ENCODE data around the gene PRCD. TPM values are rescaled to one million over a fixed set of nuclear protein-coding genes. Genes with fewer than 3 reads are reported as not detected.
A peak's percentile ranks its signal among the peaks of the same experiment; 100 is the strongest.

The PRCD gene
- total and polyA plus RNA-seq, 2 experiments from 2014 or later = 0.43 to 3.4 TPM

DNA sequence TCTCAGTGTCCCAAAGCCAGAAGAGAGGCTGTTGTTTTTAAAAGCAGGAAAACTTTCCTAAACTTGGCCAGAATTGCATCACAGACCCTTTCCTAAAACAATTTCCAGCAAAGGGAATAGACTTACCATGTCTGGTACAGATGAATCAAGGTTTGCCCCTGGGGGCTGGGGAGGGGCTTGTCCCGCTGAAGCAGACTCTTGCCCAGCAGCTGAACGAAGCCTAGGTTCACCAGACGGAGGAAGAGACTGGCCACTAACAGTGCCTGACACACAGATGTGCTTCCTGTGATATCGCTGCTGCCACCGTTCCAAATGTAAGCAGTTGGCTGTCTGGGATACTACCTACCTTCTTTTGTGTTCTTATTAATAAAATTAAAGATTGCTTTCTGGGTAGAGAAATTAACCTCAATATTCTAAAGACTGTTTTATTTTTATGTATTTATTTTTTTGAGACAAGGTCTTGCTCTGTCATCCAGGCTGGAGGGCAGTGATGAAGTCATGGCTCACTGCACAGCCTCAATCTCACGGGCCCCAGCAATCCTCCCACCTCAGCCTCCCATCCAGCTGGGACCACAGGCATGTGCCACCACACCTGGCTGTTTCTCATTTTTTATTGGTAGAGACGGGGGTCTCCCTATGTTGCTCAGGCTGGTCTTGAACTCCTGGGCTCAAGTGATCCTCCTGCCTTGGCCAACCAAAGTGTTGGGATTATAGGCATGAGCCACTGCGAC is 13.5 kb downstream of the PRCD start:
- no peak overlapping the region for H3K4me3 ChIP-seq
- no peak overlapping the region for H2AFZ ChIP-seq
- H3K9ac ChIP-seq = no peak overlapping the region
- H4K20me1 ChIP-seq (ENCODE audit: insufficient read depth) = no peaks in the 10 kb centered on the region
- no peak for TF ChIP-seq EZH2 (IDR thresholded peaks at IDR 0.05; ENCODE audit: insufficient read depth, poor library complexity, severe bottlenecking)
- no peak for TF ChIP-seq EZH2phosphoT487 (IDR thresholded peaks at IDR 0.05; ENCODE audit: insufficient read depth, low read depth)
- no peaks in the 10 kb centered on the region for H3K9me3 ChIP-seq (ENCODE audit: low read depth)
- H3K36me3 ChIP-seq (ENCODE audit: low read depth) = no peaks in the 10 kb centered on the region
- no peak overlapping the region for H3K4me2 ChIP-seq (ENCODE audit: unreplicated experiment)
- no peaks in the 10 kb centered on the region for H3K9me2 ChIP-seq (ENCODE audit: insufficient read depth)
- peaks cover 16% of the 10 kb centered on the region for H3K4me1 ChIP-seq (ENCODE audit: insufficient read depth)
- no peaks in the 10 kb centered on the region for H3K27me3 ChIP-seq (replicated peaks; ENCODE audit: insufficient read depth)
- no peak for DNase-seq
- H3K79me2 ChIP-seq (ENCODE audit: insufficient read depth) = peaks cover 8% of the 10 kb centered on the region
- 91 to 92% methylated on average over 8 of the region's 8 CpGs for WGBS, 2 experiments (ENCODE audit: low coverage in 1 of 2, low lambda C conversion rate in 2 of 2, missing lambda C conversion rate in 2 of 2)
- no peak overlapping the region for H3K27ac ChIP-seq
- in situ Hi-C loops (cut with MboI) = no loop called here
- H3F3A ChIP-seq (ENCODE audit: insufficient read depth) = peaks cover 24% of the 10 kb centered on the region

DNA sequence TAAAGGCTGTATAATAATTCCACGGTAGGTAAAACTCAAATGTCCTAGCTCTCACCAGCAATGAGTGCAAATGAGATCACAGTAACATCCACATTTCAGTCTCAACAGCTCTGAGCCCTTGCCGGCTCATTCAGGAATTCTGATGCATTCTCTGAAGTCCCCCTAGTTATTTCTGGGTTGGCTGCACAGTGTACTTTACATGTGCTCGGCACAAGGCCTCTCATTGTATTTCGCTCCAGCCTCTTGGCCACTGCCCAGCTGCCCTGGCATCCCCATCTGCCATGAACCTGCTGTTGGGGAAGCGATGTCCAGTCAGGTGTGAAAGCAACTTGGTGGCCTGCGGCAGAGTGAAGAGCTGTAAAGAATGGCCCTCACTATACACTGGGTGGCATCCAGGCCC is 14.3 kb downstream of the PRCD start:
- Histone ChIP-seq H3K27ac (no peak overlapping the region), H3K4me3 (no peak overlapping the region), H3K9me2 (ENCODE audit: insufficient read depth) (no peaks in the 10 kb centered on the region), H4K20me1 (ENCODE audit: insufficient read depth) (0 out of 2 replicates have a peak, but pooled peaks cover 1% of the 10 kb centered on the region), H2AFZ (no peak overlapping the region), H3K27me3 (replicated peaks; ENCODE audit: insufficient read depth) (no peaks in the 10 kb centered on the region), H3K4me1 (ENCODE audit: insufficient read depth) (peaks cover 22% of the 10 kb centered on the region), H3K36me3 (ENCODE audit: low read depth) (no peaks in the 10 kb centered on the region), H3F3A (ENCODE audit: insufficient read depth) (peaks cover 22% of the 10 kb centered on the region), H3K79me2 (ENCODE audit: insufficient read depth) (peaks cover 16% of the 10 kb centered on the region), H3K4me2 (ENCODE audit: unreplicated experiment) (no peak overlapping the region), H3K9ac (no peak overlapping the region), H3K9me3 (ENCODE audit: low read depth) (no peaks in the 10 kb centered on the region)
- in situ Hi-C loops (cut with MboI) = no loop called here
- TF ChIP-seq EZH2 (IDR thresholded peaks at IDR 0.05; ENCODE audit: insufficient read depth, poor library complexity, severe bottlenecking) (no peak), EZH2phosphoT487 (IDR thresholded peaks at IDR 0.05; ENCODE audit: insufficient read depth, low read depth) (no peak)
- 78 to 80% methylated on average over 6 of the region's 6 CpGs for WGBS, 2 experiments (ENCODE audit: low coverage in 1 of 2, low lambda C conversion rate in 2 of 2, missing lambda C conversion rate in 2 of 2)
- no peak for DNase-seq

DNA sequence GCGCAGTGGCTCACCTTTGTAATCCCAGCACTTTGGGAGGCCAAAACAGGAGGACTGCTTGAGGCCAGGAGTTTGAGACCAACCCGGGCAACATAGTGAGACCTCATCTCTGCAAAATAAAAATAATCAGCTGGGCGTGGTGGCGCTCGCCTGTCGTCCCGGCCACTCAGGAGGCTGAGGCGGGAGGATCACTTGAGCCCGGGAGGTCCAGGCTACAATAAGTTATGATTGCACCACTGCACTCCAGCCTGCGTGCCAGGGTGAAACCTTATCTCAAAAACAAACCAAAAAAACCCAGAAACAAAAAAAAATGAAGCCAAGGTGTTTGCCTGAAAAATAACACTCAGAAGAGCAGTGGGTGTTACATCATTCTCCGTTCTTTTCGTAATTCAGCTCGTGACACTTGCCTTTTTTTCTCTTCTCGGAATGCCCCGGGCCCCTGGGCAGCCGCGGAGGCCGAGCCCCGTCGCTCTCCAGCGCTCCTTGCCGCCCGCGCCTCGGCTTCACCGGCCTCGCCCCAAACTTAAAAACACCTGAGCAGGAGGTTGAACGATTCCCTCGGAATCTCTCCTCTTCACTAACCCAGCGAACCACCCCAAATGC is 17.0 kb downstream of the PRCD start:
- Histone ChIP-seq H3K36me3 (ENCODE audit: low read depth) (peaks cover 13% of the 10 kb centered on the region; the same call in 1 of the 2 replicates), H3K4me3 (peak overlapping the region; percentile 89), H3K4me2 (ENCODE audit: unreplicated experiment) (peak overlapping the region; percentile 94), H3K27me3 (replicated peaks; ENCODE audit: insufficient read depth) (no peaks in the 10 kb centered on the region), H2AFZ (peak overlapping the region; percentile 97), H3K79me2 (ENCODE audit: insufficient read depth) (peaks cover 41% of the 10 kb centered on the region), H3K9me2 (ENCODE audit: insufficient read depth) (no peaks in the 10 kb centered on the region), H3K9me3 (ENCODE audit: low read depth) (no peaks in the 10 kb centered on the region), H4K20me1 (ENCODE audit: insufficient read depth) (peaks cover 15% of the 10 kb centered on the region; the same call in 1 of the 2 replicates), H3K4me1 (ENCODE audit: insufficient read depth) (peaks cover 36% of the 10 kb centered on the region), H3F3A (ENCODE audit: insufficient read depth) (peaks cover 33% of the 10 kb centered on the region), H3K9ac (peak overlapping the region; percentile 99), H3K27ac (peak overlapping the region; percentile 85)
- 39 to 45% methylated on average over 30 of the region's 30 CpGs for WGBS, 2 experiments (ENCODE audit: low coverage in 1 of 2, low lambda C conversion rate in 2 of 2, missing lambda C conversion rate in 2 of 2)
- TF ChIP-seq EZH2phosphoT487 (IDR thresholded peaks at IDR 0.05; ENCODE audit: insufficient read depth, low read depth) = no peak
- TF ChIP-seq EZH2 (IDR thresholded peaks at IDR 0.05; ENCODE audit: insufficient read depth, poor library complexity, severe bottlenecking) = no peak
- peak; percentile 54 for DNase-seq
- in situ Hi-C loops (cut with MboI) = no loop called here

- TF ChIP-seq EZH2 (IDR thresholded peaks at IDR 0.05; ENCODE audit: insufficient read depth, poor library complexity, severe bottlenecking) = no peak
- TF ChIP-seq EZH2phosphoT487 (IDR thresholded peaks at IDR 0.05; ENCODE audit: insufficient read depth, low read depth) = no peak
Observed at GRCh38 chr17:76557368-76558197, 17.7 kb downstream of the PRCD start.

More at GRCh38 chr17:76557368-76558197, 17.7 kb downstream of the PRCD start:
- in situ Hi-C loops (cut with MboI) = no loop called here
- 1% methylated on average over 55 of the region's 55 CpGs for WGBS, 2 experiments (ENCODE audit: low coverage in 1 of 2, low lambda C conversion rate in 2 of 2, missing lambda C conversion rate in 2 of 2)
- Histone ChIP-seq H3F3A (ENCODE audit: insufficient read depth) (peaks cover 38% of the 10 kb centered on the region), H3K79me2 (ENCODE audit: insufficient read depth) (peaks cover 41% of the 10 kb centered on the region), H3K4me3 (peak overlapping the region; percentile 89), H2AFZ (peak overlapping the region; percentile 97), H3K36me3 (ENCODE audit: low read depth) (peaks cover 13% of the 10 kb centered on the region; the same call in 1 of the 2 replicates), H3K27ac (peak overlapping the region; percentile 85), H3K4me1 (ENCODE audit: insufficient read depth) (peaks cover 39% of the 10 kb centered on the region), H3K9ac (peak overlapping the region; percentile 99), H3K9me3 (ENCODE audit: low read depth) (no peaks in the 10 kb centered on the region), H3K27me3 (replicated peaks; ENCODE audit: insufficient read depth) (no peaks in the 10 kb centered on the region), H3K9me2 (ENCODE audit: insufficient read depth) (no peaks in the 10 kb centered on the region), H4K20me1 (ENCODE audit: insufficient read depth) (peaks cover 15% of the 10 kb centered on the region; the same call in 1 of the 2 replicates), H3K4me2 (ENCODE audit: unreplicated experiment) (peak overlapping the region; percentile 96)
- DNase-seq = peak; percentile 99

All from GM23248 (cell line).